NCI-H345 treated with DMSO at 0.1 percent for 48 hours (cell line): Measurements from ENCODE around the gene FMOD.
"Not testable (repeated sequence)": the region's sequence is repeated elsewhere in the genome, so short reads cannot be mapped to it uniquely, and the experiment has no call there.

Experiments
- DNase-seq: peaks from one replicate; lab custom pipeline; 2025; ENCODE audit not compliant: unreplicated experiment; lab: John Stamatoyannopoulos, UW

FMOD gene

DNA sequence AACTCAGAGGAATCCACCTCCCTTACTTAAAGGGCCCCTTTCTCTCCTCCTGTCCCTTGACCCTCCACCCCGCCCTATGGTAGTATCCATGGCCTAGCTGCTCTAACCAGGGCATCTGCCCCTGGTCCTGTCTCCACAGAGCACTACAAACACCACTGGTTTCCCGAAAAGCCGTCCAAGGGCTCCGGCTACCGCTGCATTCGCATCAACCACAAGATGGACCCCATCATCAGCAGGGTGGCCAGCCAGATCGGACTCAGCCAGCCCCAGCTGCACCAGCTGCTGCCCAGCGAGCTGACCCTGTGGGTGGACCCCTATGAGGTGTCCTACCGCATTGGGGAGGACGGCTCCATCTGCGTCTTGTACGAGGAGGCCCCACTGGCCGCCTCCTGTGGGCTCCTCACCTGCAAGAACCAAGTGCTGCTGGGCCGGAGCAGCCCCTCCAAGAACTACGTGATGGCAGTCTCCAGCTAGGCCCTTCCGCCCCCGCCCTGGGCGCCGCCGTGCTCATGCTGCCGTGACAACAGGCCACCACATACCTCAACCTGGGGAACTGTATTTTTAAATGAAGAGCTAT, 43.9 kb downstream of the FMOD start:
- no peak for DNase-seq

GRCh38 chr1:203306089-203306964, 44.6 kb downstream of the FMOD start:
- DNase-seq = no peak

- no peak for DNase-seq
Measured at GRCh38 chr1:203305809-203306088, 45.2 kb downstream of the FMOD start.

DNA sequence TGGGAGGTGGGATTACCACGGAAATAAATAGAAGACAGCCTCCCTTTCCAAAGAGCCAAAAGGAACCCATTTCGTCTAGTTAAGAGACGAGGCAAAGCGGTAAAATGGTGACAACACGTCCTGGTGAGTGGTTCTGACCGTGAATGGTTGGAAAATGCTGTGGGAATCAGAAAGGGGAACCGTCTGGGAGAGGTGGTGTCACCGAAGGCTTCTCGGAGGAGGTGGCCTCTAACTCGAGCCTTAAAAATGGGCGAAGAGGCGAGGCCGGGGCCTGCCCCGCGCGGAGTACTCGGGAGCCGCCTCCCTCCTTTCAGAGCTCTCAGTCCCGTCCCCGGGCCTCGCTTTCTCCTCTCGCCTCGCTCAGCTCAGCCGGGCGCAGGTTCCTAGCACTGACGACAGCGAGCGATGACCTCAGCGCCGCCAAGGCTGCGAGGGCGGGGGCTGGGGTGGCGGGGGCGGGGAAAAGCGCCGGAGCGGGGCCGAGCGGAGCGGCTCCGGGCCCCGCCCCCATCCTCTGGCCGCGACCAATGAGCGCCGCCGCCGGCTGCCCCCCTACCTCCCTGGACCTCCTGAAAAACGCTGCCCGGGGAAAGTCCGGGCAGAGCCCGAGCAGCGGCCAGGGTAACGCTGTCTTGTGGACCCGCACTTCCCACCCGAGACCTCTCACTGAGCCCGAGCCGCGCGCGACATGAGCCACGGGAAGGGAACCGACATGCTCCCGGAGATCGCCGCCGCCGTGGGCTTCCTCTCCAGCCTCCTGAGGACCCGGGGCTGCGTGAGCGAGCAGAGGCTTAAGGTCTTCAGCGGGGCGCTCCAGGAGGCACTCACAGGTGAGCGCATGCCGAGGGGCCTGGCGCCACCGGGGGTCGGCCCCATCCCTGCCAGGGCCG, 45.8 kb downstream of the FMOD start, which contains the start of gene BTG2:
BTG2 (plus strand) TSS at position 601 of the 890 bp plus-strand sequence; CDS start at position 689, 88 bp downstream.
- DNase-seq = peak; percentile 81

- no peak for DNase-seq
Measured at GRCh38 chr1:203304391-203304918, 46.5 kb downstream of the FMOD start.

DNA sequence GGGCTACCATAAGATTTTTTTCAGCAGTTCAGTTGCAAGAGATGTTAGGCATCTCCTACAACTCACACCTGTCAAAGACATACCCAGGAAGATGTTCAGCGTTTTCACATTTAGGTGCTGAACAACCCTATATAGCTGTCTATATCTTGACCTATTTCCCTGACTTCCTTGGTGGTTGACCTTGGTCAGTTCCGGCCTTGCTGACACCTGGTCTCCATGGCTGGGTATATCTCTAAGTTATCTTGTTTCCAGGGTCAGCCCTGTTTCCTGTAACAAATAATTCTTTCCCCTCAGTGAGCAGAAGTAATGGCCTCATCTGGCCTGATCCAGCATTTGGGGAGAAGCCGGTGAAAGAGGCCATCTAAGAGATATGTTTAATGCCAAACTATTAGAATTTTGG, 48.0 kb downstream of the FMOD start:
- no peak for DNase-seq

GRCh38 chr1:203302456-203302855, 48.5 kb downstream of the FMOD start:
- DNase-seq = no peak

- DNase-seq = no peak
Measured at GRCh38 chr1:203301331-203301668, 49.6 kb downstream of the FMOD start.

GRCh38 chr1:203300441-203301330, 50.2 kb downstream of the FMOD start:
- DNase-seq = no peak

GRCh38 chr1:203299719-203300429, 51.0 kb downstream of the FMOD start:
- not testable (repeated sequence) for DNase-seq

DNA sequence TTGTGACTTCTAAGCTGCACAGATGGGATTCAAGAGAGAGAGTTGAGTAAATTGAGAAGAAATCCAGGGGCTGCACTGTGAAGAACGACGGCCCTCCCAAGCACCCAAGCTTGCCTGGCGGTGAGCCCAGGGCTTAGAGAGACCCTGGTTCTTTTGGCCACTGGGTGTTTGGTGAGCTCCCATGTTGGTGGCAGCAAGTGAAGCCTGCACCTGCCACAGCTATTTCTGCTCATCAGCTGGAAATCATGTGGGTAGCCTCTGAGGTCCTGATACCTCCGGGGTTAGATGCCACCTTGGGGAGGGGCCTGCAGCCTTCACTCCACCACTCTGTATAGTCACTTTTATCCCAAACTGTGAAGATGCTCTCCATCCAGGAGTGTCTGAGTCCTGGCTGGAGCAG, 51.8 kb downstream of the FMOD start:
- DNase-seq = no peak

GRCh38 chr1:203296460-203297073, 54.4 kb downstream of the FMOD start:
- no peak for DNase-seq

- DNase-seq = no peak
Measured at GRCh38 chr1:203295796-203296195, 55.1 kb downstream of the FMOD start.

DNA sequence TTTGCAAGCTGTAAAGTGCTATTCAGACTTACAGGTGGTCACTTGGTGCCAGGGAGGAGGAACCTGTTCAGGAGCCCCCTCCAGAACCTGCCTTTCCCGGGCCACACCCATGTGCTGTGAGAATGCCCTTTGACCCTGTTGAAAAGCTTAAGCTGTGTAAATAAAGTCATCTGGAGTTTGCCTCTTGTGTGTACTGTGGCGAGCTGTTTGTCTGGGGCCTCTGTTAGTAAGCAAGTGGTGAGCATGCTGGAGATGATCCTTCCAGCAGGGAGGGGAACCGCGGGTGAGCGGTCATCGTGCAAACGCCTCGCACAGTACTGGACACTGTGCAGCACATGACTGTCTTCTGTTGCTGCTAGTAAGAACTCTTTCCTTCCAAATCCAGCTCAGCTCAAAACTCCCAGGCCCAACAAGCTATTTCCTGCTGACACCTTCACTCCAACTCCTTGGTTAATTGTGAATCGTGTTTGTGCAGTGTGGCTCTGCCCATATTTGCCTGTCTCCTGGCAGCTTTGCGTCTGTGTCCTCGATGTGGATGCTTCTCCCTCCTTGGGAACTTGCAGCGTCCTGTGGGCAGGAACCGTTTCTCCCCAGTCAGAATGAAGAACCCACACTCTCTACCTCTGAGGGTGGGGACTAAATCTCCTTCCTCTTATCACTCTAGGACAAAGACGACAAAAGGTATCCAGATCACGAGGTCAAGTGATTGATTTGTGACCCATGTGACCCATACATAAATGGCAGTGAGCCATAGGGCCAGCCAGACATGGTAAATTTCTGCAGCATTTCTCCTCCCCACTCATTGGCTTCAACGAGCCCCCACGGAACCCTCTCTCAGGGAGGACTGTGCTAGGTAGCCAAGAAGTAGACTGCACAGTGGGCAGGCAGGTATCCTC, 59.5 kb downstream of the FMOD start:
- no peak for DNase-seq
